Activated T-cell treated with anti-CD3 and anti-CD28 coated beads, Interleukin-2, amount 50 U/mL, for 48 hours (primary cell): ENCODE data around the gene PCIF1.
A peak's percentile ranks its signal among the peaks of the same experiment; 100 is the strongest.

Experiments
- DNase-seq, 2 experiments: peaks; one replicate each; pipeline ENCODE4 v3.0.0-alpha.2; 2020

PCIF1 gene

DNA sequence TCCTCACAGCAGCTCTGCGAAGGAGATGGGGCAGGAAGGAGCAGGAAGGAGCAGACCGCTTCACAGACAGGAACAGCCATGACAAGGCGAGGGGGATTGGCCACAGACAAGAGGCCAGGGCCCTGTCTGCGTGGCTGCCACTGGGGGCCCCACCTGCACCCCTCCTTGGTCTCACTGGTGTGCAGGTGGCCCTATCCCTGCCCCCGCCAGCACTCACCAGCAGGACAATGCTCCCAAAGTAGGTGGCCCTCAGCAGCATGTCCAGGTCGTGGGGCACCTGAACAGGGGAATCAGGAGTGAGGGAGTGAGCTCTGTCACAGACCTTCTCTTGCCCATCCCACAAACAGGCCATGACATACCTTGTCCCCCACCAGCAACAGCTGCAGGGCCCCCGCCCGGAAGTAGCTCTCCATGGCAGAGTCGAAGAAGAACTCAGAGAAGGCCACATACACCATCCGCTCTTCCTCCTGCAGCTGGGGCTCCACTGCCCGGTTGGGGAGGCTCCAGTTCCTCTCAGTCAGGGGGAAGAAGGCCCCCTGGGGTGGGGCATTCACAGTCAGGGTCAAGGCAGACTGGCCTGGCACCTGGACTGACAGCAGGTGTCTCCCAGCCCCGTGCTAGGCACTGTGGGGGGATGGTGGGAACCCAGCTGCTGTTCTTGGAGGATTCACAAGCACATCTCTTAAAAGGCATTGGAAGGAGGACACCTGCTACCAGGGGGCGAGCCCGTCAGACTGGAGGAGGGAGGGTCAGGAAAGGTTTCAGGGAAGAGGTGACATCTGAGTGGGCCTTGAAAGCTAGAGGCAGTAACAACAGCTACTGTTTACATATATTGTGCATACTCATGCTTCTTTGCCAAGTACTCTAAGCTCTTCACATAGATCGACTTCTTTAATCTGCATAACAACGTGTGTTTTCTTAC is 29.6 kb upstream of the PCIF1 start:
- DNase-seq = no peak

DNA sequence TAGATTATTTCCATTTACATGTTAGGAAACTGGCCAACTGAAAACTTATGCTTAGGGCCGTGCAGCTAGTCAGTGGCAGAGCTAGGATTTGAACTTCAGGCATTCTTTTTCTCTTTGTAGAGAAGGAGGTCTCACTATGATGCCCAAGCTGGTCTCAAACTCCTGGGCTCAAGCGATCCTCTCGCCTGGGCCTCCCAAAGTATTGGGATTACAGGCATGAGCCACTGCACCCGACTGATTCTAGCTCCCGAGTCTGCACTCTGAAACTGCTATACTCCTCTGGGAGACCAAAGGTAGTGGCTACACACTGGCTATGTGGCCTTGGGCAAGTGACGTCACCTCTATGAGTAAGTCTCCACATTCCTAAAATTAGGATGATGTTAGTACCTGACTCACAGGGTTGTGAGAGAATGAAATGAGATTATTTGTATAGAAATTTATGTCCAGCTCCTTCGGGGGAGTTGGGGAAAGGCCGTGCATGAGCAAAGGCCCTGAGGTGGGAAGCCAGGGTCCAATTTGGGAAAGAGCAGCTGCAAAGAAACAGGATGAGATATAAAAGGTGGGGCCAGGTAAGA is 28.9 kb upstream of the PCIF1 start:
- DNase-seq = no peak

DNA sequence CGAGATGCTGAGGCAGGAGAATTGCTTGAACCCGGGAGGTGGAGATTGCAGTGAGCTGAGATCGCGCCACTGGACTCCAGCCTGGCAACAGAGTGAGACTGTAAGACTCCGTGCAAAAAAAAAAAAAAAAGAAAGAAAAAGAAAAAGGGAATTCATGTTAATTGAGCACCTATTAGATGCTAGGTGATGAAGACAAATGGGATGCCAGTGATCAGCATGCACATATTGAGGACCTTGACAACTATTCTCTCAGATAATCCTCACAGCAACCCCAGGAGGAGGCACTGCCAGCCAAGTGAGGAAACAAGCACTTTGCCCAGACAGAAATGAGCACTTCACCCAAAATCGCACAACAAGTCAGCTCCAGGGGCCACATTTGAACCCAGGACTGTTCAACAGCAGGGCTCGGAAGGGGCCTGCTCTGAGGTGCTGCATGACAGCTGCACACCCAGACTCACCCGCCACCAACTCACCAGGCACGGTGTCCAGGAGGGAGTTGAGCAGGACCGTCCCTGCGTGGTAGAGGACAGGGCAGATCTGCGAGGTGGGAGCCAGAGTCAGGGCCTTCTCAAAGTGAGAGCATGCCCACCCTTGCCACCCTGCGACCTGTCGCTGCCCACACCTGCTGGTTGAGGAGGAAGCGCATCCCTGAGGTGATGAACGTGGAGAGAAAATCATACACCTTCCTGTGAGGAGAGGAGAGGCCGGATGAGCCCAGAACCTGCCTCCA is 27.1 kb upstream of the PCIF1 start:
- DNase-seq = no peak

DNA sequence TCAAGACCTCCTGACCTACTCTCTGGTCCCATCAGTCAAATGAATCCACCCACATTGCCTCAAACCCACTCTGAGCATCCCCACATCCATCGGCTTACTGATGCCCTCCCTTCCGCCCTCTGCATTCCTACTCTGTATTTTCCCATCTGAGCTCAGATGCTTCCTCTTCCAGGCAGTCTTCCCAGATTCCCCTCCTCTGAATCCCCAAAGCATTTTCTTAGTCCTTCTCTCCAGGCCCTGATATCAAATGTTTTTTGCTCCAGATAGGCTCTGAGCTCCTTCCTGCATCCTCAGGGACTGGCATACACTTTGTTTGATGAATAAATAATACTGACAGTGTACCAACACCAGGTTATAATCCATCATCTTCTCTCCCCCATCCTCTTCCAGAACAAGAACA is 26.4 kb upstream of the PCIF1 start:
- DNase-seq = no peak

DNA sequence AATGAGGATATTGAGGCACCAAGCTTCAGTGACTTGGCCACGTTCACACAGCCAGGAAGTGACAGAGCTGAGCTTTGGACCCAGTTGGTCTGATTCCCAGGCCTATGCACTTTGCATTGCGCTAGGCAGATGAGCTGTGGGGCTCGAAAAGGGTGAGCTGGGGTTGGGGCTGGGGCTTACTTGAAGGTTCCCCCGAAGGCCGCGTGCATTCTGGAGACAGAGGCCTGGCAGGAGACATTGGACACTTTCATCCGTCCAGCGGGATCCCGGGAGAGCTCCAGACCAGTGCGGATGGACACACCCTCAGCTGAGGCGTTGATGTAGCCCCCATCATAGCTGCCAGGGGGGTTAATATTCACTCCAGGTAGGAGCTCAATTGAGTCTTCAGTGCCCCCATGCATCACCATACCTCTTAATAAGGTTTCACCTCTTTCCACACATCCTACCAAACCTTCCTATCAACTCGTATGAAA is 25.1 kb upstream of the PCIF1 start:
- DNase-seq = no peak

DNA sequence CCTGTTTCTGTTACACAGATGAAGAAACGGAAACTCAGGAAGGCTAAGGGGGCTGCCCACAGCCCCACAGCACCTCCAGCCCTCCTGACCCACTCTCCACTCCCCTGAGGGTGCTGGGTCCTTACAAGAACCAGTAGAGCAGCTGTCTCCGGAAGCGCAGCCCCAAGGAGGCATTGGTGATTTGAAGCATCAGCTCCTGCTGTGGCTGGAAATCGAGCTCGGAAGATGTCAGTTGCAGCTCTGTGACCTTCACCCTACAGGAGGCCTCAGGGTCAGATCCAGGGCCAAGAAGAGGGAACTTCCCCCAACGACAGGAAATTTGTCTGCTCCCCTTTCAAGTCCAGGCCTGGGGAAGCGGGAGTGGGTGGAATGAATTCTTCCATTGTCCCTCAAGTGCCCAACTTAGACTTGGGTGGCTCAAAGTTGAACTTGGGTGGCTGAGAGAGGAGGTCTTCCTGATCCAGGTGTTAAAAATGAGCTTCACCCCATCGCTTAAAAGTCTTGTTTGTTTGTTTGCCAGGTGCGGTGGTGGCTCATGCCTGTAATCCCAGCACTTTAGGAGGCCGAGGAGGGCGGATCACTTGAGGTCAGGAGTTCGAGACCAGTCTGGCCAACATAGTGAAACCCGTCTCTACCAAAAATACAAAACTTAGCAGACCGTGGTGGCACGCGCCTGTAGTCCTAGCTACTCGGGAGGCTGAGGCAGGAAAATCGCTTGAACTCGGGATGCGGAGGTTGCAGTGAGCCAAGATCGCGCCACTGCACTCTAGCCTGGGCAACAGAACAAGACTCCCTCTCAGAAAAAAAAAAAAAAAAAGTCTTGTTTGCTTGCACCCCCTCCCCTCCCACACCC is 24.4 kb upstream of the PCIF1 start:
- DNase-seq = no peak

DNA sequence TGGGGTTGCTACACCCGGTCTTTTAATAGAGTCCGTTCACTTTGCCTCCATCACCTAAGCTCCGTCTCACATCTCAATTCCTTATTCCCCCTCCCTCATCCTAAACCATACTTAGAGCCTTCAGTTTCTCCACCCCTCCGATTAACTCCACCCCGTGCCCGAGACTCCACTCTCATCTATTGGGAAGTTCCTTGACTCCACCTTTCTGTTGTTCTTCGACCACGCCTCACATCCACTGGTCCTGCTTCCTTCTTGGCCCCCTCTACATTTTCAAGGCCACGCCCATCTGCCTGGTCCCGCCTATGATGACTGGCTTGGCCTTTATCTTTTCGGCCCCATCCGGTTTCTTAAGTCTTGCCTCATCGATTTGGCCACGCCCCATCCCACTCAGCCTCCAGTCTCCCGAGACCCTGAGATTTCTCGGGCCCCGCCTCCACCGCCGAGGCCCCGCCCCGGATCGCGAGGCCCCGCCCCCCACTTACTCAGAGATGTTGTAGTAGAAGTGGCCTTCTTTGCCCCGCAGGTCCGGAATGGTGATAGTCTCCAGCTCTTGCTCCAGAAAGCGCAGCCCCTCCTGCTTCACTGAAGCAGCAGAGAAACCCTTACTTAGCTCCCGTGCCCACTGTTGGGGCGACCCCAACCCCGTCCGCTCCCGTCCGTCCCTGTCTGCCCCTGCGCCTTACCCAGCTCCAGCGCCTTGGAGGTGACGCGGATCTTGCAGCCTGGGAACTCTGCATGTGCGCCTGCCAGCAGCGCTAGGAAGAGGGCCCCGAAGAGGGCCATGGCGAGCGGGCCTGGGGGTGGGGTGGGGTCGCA is 23.6 kb upstream of the PCIF1 start:
- peak; percentile 100 for DNase-seq

DNA sequence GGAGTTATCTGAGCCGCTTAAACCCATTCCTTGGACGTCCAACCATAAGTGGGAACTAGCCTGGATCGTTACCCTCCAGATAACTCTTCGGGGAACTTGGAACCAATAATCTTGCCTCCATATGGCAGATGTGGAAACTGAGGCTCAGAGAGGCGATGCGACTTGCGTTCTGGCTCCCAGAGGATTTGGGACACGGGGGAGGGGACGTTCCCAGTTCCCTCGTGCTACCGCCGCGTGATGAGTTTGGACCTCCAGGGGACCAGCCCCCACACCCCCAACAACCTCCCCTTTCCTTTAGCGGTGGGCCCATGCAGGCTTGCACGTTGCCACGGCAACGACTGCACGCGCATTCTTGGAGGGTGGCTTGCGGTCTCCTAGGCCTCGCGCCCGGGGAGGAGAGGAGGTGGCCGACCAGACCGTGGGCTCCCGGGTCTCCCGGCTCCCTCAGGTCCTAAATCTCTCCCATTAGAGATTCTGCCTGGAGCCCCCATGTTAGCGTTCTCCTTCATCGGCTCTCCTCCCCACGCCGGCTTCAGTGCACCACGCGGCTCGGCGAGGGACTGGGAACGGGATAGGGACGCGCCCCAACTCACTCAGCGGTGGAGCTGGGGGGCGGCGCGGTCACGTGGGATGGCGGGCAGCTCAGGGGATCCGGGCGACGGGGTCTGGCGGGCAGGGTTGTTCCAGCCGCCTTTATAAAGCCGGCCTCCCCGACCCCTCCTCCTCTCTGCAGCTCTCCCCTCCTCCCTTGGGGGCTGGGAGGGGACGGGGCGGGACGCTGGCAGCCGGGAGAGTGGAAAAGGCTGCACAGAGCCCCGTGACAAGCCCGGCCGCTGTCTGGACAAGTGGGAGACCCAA is 22.8 kb upstream of the PCIF1 start, which contains the start of gene PLTP:
TSS of gene PLTP (minus strand) at position 670 of the 858 bp plus-strand sequence. CDS start 703 bp downstream, outside the sequence.
- peak; percentile 34 to 54 for DNase-seq

DNA sequence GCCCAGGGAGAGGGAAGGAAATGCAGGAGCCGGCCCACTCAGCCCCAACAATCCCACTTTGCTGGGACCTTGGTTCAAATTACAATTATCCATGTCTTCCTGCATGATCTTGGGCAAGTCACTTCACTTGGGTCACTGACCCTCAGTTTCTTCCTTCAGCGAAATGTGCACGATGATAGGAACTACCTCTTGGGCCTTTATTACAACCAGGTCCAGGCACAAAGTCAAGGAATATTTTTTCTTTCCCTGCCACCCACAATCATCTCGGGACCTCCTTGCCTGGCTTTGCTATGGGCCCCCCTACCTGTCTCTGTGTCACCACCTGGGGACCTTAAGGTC is 22.2 kb upstream of the PCIF1 start:
- DNase-seq = no peak

DNA sequence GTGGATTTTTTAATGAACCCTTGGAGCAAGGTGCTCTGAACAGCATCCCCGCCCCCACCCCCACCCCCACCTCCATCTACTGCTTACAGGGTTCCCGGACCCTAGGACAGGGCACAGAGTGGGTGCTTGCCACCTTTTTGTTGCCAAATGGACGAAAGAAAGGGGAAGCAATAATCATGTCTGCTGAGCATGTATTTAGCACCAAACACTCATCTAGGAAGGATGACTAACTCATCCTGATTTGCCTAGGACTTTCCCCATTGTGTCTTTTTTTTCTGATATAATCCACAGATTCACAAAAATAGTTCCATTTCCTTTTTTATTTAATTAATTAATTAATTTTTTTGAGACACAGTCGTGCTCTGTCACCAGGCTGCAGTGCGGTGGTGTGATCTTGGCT is 21.4 kb upstream of the PCIF1 start:
- DNase-seq = no peak

DNA sequence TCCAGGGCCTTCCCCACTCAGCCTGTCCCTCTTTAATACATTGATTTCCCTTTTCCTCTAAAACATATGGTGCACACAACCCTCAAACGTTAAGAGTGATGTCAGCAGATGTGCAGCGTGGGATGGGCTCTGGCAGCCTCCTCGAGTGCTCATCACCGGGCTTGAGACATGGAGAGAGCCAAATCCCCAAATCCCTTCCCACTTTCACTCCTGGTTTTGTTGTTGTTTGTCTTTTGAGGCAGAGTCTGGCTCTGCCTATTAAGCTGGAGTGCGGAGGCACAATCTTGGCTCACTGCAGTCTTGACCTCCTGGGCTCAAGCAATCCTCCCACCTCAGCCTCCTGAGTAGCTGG is 16.7 kb upstream of the PCIF1 start:
- DNase-seq = no peak

DNA sequence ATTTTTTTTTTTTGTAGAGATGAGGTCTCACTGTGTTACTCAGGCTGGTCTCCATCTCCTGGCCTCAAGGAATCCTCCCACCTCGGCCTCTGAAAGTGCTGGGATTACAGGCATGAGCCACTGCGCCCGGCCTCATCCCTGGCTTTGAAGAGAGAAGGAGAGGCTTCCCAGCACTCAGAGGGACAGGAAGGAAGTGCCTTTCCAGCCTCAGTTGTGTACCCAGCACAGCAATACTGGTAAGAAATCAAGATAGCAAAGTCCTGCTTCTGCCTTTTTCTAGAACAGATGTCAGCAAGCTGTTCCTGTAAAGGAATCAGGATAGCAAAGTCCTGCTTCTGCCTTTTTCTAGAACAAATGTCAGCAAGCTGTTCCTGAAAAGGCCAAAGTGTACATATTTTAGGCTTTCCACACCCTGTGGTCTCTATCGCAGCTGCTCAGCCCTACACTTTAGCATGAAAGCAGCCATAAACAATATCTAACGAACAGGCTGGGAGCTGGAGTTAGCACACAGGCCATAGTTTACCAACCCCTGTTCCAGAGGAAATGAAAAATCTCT is 16.2 kb upstream of the PCIF1 start:
- no peak for DNase-seq

DNA sequence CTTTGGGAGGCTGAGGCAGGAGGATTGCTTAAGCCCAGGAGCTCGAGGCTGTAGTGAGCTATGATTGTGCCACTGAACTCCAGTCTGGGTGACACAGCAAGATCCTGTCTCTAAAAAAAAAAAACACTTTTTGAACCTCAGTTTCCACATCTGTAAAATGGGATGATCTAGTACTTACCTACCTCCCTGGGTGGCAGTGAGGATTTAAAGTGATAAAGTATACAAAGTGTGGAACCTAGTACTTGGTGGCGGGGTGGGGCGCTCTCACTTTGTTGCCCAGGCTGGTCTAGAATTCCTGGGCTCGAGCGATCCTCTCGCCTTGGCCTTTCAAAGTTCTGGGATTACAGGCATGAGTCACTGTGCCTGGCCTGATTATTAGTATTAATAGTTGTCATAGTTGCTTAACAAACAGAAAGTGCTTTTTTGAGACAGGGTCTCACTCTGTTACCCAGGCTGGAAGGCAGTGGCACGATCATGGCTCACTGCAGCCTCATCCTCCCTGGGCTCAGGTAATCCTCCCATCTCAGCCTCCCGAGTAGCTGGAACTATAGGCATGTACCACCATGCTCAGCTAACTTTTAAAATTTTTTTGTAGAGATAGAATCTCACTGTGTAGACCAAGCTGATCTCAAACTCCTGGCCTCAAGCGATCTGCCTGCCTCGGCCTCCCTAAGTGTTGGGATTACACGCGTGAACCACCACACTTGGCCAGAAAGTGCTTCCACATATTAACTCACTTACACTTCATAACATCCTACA is 15.5 kb upstream of the PCIF1 start:
- no peak for DNase-seq

DNA sequence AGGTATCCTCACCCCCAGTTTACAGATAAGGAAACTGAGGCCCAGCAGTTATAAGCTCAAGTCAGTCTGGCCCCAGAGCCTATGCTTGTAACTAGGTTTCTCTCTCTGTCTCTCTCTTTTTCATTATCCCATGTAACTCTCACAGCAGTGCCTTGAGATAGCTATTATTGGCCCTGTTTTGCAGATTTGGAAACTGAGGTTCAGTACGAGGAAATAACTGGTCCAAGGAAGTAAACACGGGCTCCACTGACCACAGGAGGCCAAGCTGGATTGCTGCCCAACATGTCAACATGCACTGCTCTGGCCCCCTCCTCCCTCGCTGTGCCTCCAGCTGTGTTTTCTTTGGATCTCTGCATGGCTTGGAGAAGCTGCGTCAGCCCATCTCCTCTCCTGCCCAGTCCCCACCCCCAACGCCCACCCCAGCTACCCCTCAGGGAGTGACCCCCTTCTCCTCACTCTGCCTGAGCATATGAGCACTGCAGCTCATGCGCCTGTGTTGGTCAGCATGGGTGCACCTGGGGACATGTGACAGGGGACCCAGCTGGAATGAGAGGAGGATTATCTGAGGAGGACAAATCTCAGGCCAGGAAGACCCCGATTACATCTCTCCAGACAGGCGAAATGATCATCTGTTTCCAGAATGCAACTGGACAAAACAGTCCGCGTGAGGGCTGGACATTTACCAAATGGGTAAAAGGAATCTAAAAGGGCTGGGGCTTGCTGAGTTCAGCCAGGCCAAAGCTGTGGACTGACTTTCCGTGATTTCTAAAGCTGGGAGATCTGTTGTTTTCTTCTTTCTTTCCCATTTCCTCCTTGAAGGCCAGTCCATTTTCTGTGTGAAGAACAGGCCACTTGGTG is 14.7 kb upstream of the PCIF1 start:
- no peak for DNase-seq

DNA sequence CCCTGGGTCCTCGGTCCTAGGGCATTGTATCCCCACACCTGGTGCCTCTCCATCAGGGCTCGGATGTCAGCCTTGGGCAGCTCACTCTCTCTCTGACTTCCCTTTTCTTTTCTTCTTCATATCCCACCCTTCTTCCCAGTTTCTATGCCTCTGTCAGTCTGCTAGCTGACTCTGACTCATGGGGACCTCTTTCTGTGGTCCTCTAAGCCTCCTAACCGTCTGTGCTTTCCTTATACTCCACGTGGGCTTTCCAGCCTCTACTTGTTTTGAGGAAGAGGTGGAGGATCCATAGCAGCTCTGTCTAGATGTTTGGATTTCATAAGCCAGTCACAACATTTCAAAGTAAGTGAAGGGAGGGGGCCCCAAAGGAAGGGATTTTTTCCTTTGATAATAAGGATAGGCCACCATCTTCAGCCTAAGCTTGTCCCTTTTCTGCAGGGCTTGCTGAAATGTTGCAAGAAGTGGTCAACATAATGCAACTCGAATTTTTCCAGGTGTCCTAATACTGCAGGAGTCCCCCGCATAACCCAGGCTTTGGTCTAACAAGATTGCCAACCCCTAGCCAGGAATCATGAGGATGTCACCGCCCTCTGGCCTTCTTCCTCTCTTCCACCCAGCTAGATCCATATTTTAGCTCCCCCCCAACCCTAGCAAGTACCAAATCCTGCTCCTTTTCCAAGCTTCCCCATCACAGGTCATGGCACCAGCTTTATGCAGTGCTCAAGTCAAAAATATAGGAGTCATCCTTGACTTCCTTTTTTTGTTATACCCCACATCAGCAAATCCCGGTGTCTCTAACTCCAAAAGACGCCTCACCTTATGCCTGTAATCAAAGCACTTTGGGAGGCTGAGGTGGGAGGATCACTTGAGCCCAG is 13.8 kb upstream of the PCIF1 start:
- no peak for DNase-seq

DNA sequence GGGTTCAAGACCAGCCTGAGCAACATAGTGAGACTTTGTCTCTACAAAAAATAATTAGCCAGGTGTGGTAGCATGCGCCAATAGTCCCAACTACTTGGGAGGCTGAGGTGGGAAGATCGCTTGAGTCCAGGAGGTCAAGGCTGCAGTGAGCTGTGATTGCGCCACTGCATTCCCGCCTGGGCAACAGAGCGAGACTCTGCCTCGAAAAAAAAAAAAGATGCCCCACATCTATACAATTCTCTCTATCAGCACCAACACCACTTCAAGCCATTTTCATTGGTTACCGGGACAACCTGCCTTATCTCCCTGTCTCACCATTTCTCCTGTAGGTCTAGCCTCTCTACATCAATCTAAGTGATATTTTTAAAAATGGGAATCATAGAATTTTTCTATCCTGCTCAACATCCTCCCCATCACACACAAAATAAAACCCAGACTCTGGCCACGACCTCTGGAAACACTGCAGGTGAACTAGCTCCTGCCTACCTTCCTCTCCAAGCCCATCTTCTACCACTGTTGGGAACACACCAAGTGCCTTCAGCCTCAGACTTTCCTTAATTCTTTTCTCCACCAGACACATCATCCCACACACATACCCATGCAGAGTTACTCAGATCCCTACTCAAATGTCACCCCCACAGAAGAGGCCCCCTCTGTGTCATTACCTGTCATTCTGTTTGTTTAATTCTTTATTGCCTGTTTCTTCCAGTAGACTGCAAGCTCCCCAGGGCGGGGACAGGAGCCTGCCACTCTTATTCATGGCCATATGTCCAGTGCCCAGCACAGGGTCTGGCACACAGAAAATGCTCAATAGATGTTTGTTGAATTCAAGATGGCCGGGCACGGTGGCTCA is 12.9 kb upstream of the PCIF1 start:
- DNase-seq = no peak
